Upper lobe of left lung (tissue), 6 donors: ENCODE data around the gene FKBP5. TPM values are rescaled to one million over a fixed set of nuclear protein-coding genes. Genes with fewer than 3 reads are reported as not detected.

Experiments
- ATAC-seq, 2 donors: fragments of 200-7000 bp; cut with Tn5 transposase; one replicate each; pipeline ENCODE4 v1.9.1; 2022; ENCODE audit warnings: mild to moderate bottlenecking in 2 of 2, moderate library complexity in 2 of 2; ENCODE audit not compliant: low FRiP score in 2 of 2
- DNase-seq, 2 donors: peaks; one replicate each; pipeline ENCODE4 v3.0.0-alpha.2; 2019 to 2020
- H3K27ac ChIP-seq, 4 donors: fragments of 200-600 bp; sonication (generic); one replicate each; pipeline ENCODE4 v1.5.1; 2016 to 2019
- H3K27me3 ChIP-seq, 4 donors: fragments of 200-600 bp; sonication (generic); one replicate each; pipeline ENCODE4 v1.5.1; 2017 to 2019
- H3K36me3 ChIP-seq, 4 donors: fragments of 200-600 bp; sonication (generic); one replicate each; pipeline ENCODE4 v1.5.1; 2016 to 2019
- H3K4me1 ChIP-seq, 4 donors: fragments of 200-600 bp; sonication (generic); one replicate each; pipeline ENCODE4 v1.5.1; 2018 to 2019
- H3K4me3 ChIP-seq, 4 donors: fragments of 200-600 bp; sonication (generic); one replicate each; pipeline ENCODE4 v1.5.1; 2017 to 2019; ENCODE audit warnings: mild to moderate bottlenecking in 2 of 4, moderate library complexity in 1 of 4
- H3K9me3 ChIP-seq, 4 donors: fragments of 200-600 bp; sonication (generic); one replicate each; pipeline ENCODE4 v1.5.1; 2018 to 2019
- EP300 ChIP-seq, 4 donors: sonication (generic); formaldehyde crosslinking; IDR thresholded peaks; one replicate each; pipeline ENCODE4 v1.5.1; 2017; ENCODE audit warnings: antibody characterized with exemption in 4 of 4, control low read depth in 2 of 4
- POLR2A ChIP-seq, 4 donors: fragments of 450-650 bp; IDR thresholded peaks; one replicate each; pipeline ENCODE4 v1.5.1; 2016 to 2017; ENCODE audit warnings: antibody characterized with exemption in 4 of 4, mild to moderate bottlenecking in 2 of 4
- POLR2AphosphoS5 ChIP-seq, 2 donors: sonication (generic); formaldehyde crosslinking; IDR thresholded peaks; one replicate each; pipeline ENCODE4 v1.5.1; 2017; ENCODE audit warnings: antibody characterized with exemption in 2 of 2
- WGBS, 2 donors: methylation state at CpG; one replicate each; pipeline ENCODE4 v1.1.5; 2017 to 2018; 5-methylcytosine and 5-hydroxymethylcytosine counted together
- total RNA-seq, 6 donors: library from RNA; depleted of rRNA in 4 of 6; stranded (reverse); fragments of >200 nt in 4 of 6; gene quantifications; one replicate each; pipeline versions ENCODE4 v1.1.0 to v1.2.1, GENCODE V29; 2016 to 2021
- TF ChIP-seq, protein P1 (sequence below), 6 experiments: fragments of 450-650 bp in 4 of 6; fragments of 200-600 bp in 2 of 6; sonication (generic) in 2 of 6; IDR thresholded peaks; one replicate each; pipeline ENCODE4 v1.5.1; 2016 to 2019; ENCODE audit warnings: antibody characterized with exemption in 6 of 6
- donor health status: DM: no; HTN: no; CAD: no; lungs with moderate emphysema.
- donor health status: DM: no; HTN: yes; CAD: no; lungs with severe emphysema.

FKBP5 gene
- total RNA-seq, 6 donors from 2014 or later = 112 to 203 (median 143) TPM

DNA sequence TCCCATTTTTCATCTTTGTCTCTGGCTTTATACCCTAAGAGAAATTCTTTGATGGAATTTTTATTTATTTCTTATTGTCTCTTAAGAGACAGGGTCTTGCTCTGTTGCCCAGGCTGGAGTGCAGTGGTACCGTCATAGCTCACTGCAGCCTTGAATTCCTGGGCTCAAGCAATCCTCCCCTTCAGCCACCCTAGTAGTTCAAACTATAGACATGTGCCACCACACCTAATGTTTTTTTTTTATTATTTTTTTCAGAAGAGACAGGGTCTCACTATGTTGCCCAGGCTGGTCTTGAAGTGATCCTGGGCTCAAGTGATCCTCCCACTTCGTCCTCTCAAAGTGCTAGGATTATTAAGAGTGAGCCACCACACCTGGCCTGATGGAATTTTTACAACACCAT lies 40.5 kb downstream of the FKBP5 start:
- TF ChIP-seq, protein P1, sequence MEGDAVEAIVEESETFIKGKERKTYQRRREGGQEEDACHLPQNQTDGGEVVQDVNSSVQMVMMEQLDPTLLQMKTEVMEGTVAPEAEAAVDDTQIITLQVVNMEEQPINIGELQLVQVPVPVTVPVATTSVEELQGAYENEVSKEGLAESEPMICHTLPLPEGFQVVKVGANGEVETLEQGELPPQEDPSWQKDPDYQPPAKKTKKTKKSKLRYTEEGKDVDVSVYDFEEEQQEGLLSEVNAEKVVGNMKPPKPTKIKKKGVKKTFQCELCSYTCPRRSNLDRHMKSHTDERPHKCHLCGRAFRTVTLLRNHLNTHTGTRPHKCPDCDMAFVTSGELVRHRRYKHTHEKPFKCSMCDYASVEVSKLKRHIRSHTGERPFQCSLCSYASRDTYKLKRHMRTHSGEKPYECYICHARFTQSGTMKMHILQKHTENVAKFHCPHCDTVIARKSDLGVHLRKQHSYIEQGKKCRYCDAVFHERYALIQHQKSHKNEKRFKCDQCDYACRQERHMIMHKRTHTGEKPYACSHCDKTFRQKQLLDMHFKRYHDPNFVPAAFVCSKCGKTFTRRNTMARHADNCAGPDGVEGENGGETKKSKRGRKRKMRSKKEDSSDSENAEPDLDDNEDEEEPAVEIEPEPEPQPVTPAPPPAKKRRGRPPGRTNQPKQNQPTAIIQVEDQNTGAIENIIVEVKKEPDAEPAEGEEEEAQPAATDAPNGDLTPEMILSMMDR (IDR thresholded peaks at IDR 0.05) = no peak
- TF ChIP-seq POLR2AphosphoS5 (IDR thresholded peaks at IDR 0.05) (no peak), EP300 (IDR thresholded peaks at IDR 0.05) (no peak), POLR2A (IDR thresholded peaks at IDR 0.05) (no peak)
- no peak overlapping the region for H3K4me3 ChIP-seq
- H3K27ac ChIP-seq = no peak overlapping the region
- H3K9me3 ChIP-seq = no peaks in the 10 kb centered on the region
- no peak for ATAC-seq
- DNase-seq = no peak
- H3K27me3 ChIP-seq = no peaks in the 10 kb centered on the region
- 94 to 97% methylated on average over 2 of the region's 2 CpGs for WGBS, 2 donors
- H3K4me1 ChIP-seq = peaks cover 2 to 29% (median 15%) of the 10 kb centered on the region in 4 donors
- peaks cover 4 to 58% (median 13%) of the 10 kb centered on the region in 4 donors for H3K36me3 ChIP-seq

DNA sequence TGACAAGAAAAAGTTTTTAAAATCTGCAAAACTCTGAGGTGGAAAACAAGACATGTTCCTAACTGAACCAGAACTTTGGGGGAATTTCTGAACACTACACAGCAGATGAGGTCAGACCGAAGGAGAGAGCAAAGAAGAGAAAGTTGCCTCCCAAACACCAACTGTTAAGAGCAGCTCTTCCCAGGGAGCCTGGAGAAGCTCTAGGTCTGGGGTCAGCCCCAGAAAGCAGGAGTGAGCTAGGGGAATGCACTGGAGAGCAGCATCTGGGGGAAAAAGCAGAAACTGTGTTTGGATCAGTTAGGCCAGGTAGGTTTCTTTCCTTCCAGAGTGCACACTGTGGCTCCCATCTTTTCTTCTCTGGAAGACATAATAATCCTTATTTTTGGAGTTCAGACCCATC lies 41.3 kb downstream of the FKBP5 start:
- ATAC-seq (no peak), DNase-seq (no peak)
- 90 to 91% methylated on average over 1 of the region's 1 CpG for WGBS, 2 donors
- no peak for TF ChIP-seq POLR2A (IDR thresholded peaks at IDR 0.05)
- TF ChIP-seq, protein P1 (IDR thresholded peaks at IDR 0.05) = no peak
- TF ChIP-seq POLR2AphosphoS5 (IDR thresholded peaks at IDR 0.05) = no peak
- TF ChIP-seq EP300 (IDR thresholded peaks at IDR 0.05) = no peak
- H3K27ac ChIP-seq = no peak overlapping the region
- no peak overlapping the region for H3K4me3 ChIP-seq
- peaks cover 4 to 63% (median 19%) of the 10 kb centered on the region in 4 donors for H3K36me3 ChIP-seq
- H3K9me3 ChIP-seq = no peaks in the 10 kb centered on the region
- H3K4me1 ChIP-seq = peaks cover 4 to 29% (median 15%) of the 10 kb centered on the region in 4 donors
- H3K27me3 ChIP-seq = no peaks in the 10 kb centered on the region

DNA sequence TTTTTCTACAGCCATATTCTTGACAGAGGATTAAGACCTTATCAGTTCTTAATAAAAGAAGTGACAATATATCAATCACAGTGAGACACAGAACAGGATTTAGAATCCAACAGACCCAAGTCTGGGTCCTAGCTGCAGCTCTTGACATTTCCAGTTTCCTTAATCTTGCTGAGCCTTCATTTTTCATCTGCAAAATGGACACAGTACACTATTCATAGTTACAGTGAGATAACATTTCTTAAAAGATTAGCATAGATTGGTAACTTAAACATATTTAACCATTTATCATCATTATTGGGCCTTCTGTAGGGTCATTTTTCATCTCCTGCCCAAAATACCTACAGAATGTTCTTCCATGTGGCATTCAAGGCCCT lies 45.6 kb downstream of the FKBP5 start:
- Histone ChIP-seq H3K4me1 (peaks cover 4 to 29% (median 10%) of the 10 kb centered on the region in 4 donors), H3K27ac (no peak overlapping the region), H3K4me3 (no peak overlapping the region), H3K27me3 (no peaks in the 10 kb centered on the region), H3K9me3 (no peaks in the 10 kb centered on the region), H3K36me3 (peaks cover 23 to 97% (median 52%) of the 10 kb centered on the region in 4 donors)
- ATAC-seq (no peak), DNase-seq (no peak)
- TF ChIP-seq POLR2AphosphoS5 (IDR thresholded peaks at IDR 0.05) (no peak), POLR2A (IDR thresholded peaks at IDR 0.05) (no peak), EP300 (IDR thresholded peaks at IDR 0.05) (no peak)
- TF ChIP-seq, protein P1 (IDR thresholded peaks at IDR 0.05) = no peak

DNA sequence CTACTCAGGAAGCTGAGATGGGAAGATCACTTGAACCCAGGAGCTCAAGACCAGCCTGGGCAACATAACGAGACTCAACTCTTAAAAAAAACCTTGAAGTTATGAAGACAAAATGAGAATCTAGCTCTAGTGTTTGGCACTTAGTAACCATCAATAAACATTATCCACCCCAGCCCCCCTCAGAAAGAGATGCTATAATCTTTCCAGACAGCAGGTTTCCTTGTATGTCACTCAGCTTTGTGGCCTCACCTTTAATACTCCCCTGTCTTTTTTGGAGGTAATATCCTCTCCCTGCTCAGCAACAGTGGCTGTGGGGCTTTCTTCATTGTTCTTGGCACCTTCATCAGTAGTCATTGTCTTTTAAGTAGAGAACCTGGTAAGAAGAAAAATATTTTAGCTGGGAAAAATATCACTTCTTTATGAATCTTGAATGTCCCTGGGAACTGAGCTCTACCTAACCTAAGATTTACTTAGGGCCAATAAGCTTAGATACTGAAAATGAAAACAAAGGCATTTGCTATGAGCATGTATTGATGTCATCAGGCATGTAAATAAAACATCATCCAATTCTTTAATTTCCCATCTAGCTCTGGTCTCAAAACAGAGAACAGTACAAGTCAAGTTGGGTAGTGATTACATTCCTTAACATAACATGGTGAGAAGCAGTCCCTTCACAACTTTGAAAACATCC lies 46.1 kb downstream of the FKBP5 start:
- H3K36me3 ChIP-seq = peaks cover 27 to 98% (median 55%) of the 10 kb centered on the region in 4 donors
- DNase-seq (no peak), ATAC-seq (no peak)
- WGBS, 2 donors = 96 to 100% methylated on average over 1 of the region's 1 CpG
- TF ChIP-seq EP300 (IDR thresholded peaks at IDR 0.05) (no peak), POLR2A (IDR thresholded peaks at IDR 0.05) (no peak), POLR2AphosphoS5 (IDR thresholded peaks at IDR 0.05) (no peak)
- TF ChIP-seq, protein P1 (IDR thresholded peaks at IDR 0.05) = no peak
- H3K27me3 ChIP-seq = no peaks in the 10 kb centered on the region
- H3K4me3 ChIP-seq = no peak overlapping the region
- no peaks in the 10 kb centered on the region for H3K9me3 ChIP-seq
- H3K27ac ChIP-seq = no peak overlapping the region
- peaks cover 4 to 26% (median 10%) of the 10 kb centered on the region in 4 donors for H3K4me1 ChIP-seq
